NOMO-1 treated with dmso at 0.1 percent for 144 hours (cell line): Measurements from ENCODE around the gene ARL15.

ENCODE experiments used
- DNase-seq: peaks from one replicate; lab custom pipeline; 2025; ENCODE audit not compliant: unreplicated experiment; lab: John Stamatoyannopoulos, UW

The ARL15 gene

GRCh38 chr5:53948598-53948997, 361.8 kb downstream of the ARL15 start:
- no peak for DNase-seq

GRCh38 chr5:53946405-53947100, 363.8 kb downstream of the ARL15 start:
- no peak for DNase-seq

GRCh38 chr5:53944981-53945380, 365.4 kb downstream of the ARL15 start:
- DNase-seq, result no peak

GRCh38 chr5:53943938-53944337, 366.4 kb downstream of the ARL15 start:
- DNase-seq, result no peak

GRCh38 chr5:53942724-53943123, 367.6 kb downstream of the ARL15 start:
- DNase-seq, result no peak

- DNase-seq, result peak; percentile 11
Measured at GRCh38 chr5:53940921-53941320, 369.5 kb downstream of the ARL15 start.

GRCh38 chr5:53937467-53937866, 372.9 kb downstream of the ARL15 start:
- no peak for DNase-seq

GRCh38 chr5:53936481-53937352, 373.7 kb downstream of the ARL15 start:
- no peak for DNase-seq

- no peak for DNase-seq
Measured at GRCh38 chr5:53934151-53934820, 376.1 kb downstream of the ARL15 start.

- DNase-seq, result no peak
Measured at GRCh38 chr5:53932351-53932750, 378.0 kb downstream of the ARL15 start.

- DNase-seq, result no peak
Measured at GRCh38 chr5:53930457-53930856, 379.9 kb downstream of the ARL15 start.

- no peak for DNase-seq
Measured at GRCh38 chr5:53929570-53929969, 380.8 kb downstream of the ARL15 start.

GRCh38 chr5:53929152-53929551, 381.2 kb downstream of the ARL15 start:
- DNase-seq, result no peak

- DNase-seq, result no peak
Measured at GRCh38 chr5:53928641-53929040, 381.7 kb downstream of the ARL15 start.

GRCh38 chr5:53927668-53928247, 382.6 kb downstream of the ARL15 start:
- no peak for DNase-seq

- no peak for DNase-seq
Measured at GRCh38 chr5:53926026-53926425, 384.3 kb downstream of the ARL15 start.

- DNase-seq, result no peak
Measured at GRCh38 chr5:53924392-53924791, 386.0 kb downstream of the ARL15 start.

GRCh38 chr5:53923961-53924360, 386.4 kb downstream of the ARL15 start:
- DNase-seq, result no peak

- no peak for DNase-seq
Measured at GRCh38 chr5:53922508-53923498, 387.6 kb downstream of the ARL15 start.

- no peak for DNase-seq
Measured at GRCh38 chr5:53917826-53918225, 392.5 kb downstream of the ARL15 start.
